Measurements from ENCODE around the gene HSPH1. TPM values are rescaled to one million over a fixed set of nuclear protein-coding genes. Genes with fewer than 3 reads are reported as not detected.

HSPH1 gene
- total and polyA plus RNA-seq, 11 donors, result 24.6 to 88.1 (median 44.5) TPM

DNA sequence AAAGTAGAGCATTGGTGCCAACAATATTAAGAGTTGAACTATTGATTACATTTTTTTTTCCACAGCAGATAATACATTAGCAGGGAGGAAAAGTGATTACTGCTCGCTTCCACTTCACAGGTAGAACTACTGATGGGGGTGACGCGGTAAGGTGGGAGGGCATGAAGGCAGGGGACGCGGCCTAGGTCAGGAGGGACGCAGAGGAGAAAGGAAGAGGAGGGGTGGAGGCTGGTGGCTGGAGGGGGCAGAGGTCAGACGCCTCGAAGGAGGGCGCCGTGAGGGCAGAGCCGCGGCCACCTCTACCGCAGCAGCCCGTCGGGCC lies 37.8 kb upstream of the HSPH1 start:
- Histone ChIP-seq H3K4me3 (peak overlapping the region in 11 of 12 donors; percentile 52 to 99 (median 82)), H3K27ac (peak overlapping the region; percentile 93 to 100 (median 98)), H3K27me3 (no peaks in the 10 kb centered on the region), H3K9me3 (no peaks in the 10 kb centered on the region), H3K36me3 (no peaks in the 10 kb centered on the region), H3K4me1 (peaks cover 0 to 41% (median 17%) of the 10 kb centered on the region in 12 donors)
- no peak for DNase-seq
- no peak for TF ChIP-seq POLR2A (IDR thresholded peaks at IDR 0.05)
- TF ChIP-seq, protein P1, sequence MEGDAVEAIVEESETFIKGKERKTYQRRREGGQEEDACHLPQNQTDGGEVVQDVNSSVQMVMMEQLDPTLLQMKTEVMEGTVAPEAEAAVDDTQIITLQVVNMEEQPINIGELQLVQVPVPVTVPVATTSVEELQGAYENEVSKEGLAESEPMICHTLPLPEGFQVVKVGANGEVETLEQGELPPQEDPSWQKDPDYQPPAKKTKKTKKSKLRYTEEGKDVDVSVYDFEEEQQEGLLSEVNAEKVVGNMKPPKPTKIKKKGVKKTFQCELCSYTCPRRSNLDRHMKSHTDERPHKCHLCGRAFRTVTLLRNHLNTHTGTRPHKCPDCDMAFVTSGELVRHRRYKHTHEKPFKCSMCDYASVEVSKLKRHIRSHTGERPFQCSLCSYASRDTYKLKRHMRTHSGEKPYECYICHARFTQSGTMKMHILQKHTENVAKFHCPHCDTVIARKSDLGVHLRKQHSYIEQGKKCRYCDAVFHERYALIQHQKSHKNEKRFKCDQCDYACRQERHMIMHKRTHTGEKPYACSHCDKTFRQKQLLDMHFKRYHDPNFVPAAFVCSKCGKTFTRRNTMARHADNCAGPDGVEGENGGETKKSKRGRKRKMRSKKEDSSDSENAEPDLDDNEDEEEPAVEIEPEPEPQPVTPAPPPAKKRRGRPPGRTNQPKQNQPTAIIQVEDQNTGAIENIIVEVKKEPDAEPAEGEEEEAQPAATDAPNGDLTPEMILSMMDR (IDR thresholded peaks at IDR 0.05), result no peak
- WGBS, 4 donors, result 8 to 14% (median 11%) methylated on average over 15 of the region's 15 CpGs
- intact Hi-C loops (cut with DNase I), result loop anchor here in 4 of 10 donors (1.0 to 10.0 kb wide), 4 partner anchors 37 to 545 kb away; no protein-coding TSS in a partner anchor
- no peak for ATAC-seq

DNA sequence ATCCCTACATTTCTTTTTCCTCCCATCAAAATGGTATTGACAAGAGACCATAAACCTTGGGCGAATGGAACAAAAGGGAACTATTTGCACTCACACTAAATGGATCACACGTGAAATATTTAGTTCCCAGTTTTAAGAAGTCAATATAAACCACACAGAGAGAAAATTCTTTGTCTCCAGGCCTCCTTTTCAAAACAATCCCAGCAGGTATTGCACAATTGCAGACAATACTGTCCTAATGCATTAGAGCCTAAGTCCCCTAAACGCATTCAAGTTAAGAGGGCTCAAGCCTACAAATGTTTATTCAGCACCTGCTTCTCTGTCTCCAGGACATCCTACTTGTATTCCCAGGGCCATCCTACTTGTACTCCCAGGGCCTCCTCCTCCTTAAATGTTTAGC lies 36.8 kb upstream of the HSPH1 start:
- Histone ChIP-seq H3K27me3 (no peaks in the 10 kb centered on the region), H3K36me3 (no peaks in the 10 kb centered on the region), H3K4me1 (peaks cover 0 to 31% (median 16%) of the 10 kb centered on the region in 12 donors), H3K4me3 (no peak overlapping the region), H3K9me3 (no peaks in the 10 kb centered on the region), H3K27ac (no peak overlapping the region)
- 90 to 92% (median 91%) methylated on average over 3 of the region's 3 CpGs for WGBS, 4 donors
- ATAC-seq (no peak), DNase-seq (no peak)
- intact Hi-C loops (cut with DNase I), result loop anchor here in 4 of 10 donors (2.0 to 10.0 kb wide), 3 partner anchors 36 to 546 kb away; no protein-coding TSS in a partner anchor
- TF ChIP-seq POLR2A (IDR thresholded peaks at IDR 0.05), result no peak
- TF ChIP-seq, protein P1 (IDR thresholded peaks at IDR 0.05), result no peak

DNA sequence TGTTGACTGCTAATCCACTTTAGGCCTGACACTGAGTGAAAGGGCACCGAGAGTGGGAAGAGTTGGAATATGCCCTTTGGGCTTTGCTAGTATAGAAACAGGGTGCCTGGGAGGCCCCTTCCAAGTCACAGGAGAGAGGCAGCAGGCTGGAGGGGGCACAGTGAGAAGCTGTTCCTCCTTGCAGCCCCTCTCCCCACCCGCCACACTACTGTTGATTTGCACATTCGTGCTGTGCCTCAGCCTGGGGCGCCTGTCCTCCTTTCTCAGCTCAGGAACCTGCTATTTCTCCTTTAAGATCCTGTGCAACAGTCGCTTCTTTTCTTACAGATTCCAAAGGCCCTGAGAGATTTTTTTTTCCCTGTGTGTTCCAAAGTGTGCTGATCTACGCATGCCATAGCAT lies 35.3 kb upstream of the HSPH1 start:
- Histone ChIP-seq H3K4me1 (peaks cover 0 to 21% (median 12%) of the 10 kb centered on the region in 12 donors), H3K9me3 (no peaks in the 10 kb centered on the region), H3K27ac (no peak overlapping the region), H3K36me3 (no peaks in the 10 kb centered on the region), H3K4me3 (no peak overlapping the region), H3K27me3 (no peaks in the 10 kb centered on the region)
- TF ChIP-seq, protein P1 (IDR thresholded peaks at IDR 0.05), result no peak
- TF ChIP-seq POLR2A (IDR thresholded peaks at IDR 0.05), result no peak
- ATAC-seq, result no peak
- WGBS, 4 donors, result 88 to 96% (median 95%) methylated on average over 6 of the region's 6 CpGs
- intact Hi-C loops (cut with DNase I), result loop anchor here in 2 of 10 donors (10.0 kb wide), 2 partner anchors 228 to 548 kb away; no protein-coding TSS in a partner anchor
- DNase-seq, result no peak

DNA sequence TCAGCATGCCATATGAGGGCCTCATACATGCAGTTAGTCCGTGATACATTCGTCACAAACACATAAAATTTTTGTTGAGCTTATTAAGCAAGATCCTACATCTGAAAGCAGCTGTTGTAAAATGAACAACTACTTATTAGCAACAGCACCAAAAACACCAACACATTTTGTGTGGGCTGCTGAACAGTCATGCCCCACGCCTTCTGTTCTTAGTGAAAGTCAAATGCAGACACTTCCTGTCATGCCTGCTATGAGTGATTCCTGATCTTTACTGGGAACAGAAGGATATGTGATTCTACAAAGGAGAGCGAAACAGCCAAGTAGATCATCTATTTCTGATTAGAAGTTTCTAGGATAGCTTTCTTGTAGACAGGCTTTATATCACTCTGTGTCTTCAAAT lies 33.9 kb upstream of the HSPH1 start:
- TF ChIP-seq, protein P1 (IDR thresholded peaks at IDR 0.05), result no peak
- no peak for TF ChIP-seq POLR2A (IDR thresholded peaks at IDR 0.05)
- no peak for ATAC-seq
- intact Hi-C loops (cut with DNase I), result loop anchor here in 2 of 10 donors (10.0 kb wide), 2 partner anchors 229 to 549 kb away; no protein-coding TSS in a partner anchor
- DNase-seq, result no peak
- Histone ChIP-seq H3K4me1 (peaks cover 0 to 9% (median 3%) of the 10 kb centered on the region in 12 donors), H3K27me3 (no peaks in the 10 kb centered on the region), H3K9me3 (no peaks in the 10 kb centered on the region), H3K27ac (no peak overlapping the region), H3K4me3 (no peak overlapping the region), H3K36me3 (no peaks in the 10 kb centered on the region)
- 90 to 94% (median 91%) methylated on average over 4 of the region's 4 CpGs for WGBS, 4 donors

All from heart left ventricle (tissue), 16 donors.